HEK293 (cell line): Measurements from ENCODE around the gene NPTN.

Experiments used
- FEZF1 ChIP-seq: fragments of 450-650 bp; formaldehyde crosslinking; IDR thresholded peaks from 2 replicates; pipeline ENCODE4 v1.5.1; 2016; ENCODE audit warnings: missing biosample characterization, missing genetic modification characterization
- GLIS1 ChIP-seq: fragments of 450-650 bp; formaldehyde crosslinking; IDR thresholded peaks from 2 replicates; pipeline ENCODE4 v1.5.1; 2016; ENCODE audit warnings: missing biosample characterization, missing genetic modification characterization
- KLF7 ChIP-seq: fragments of 450-650 bp; formaldehyde crosslinking; IDR thresholded peaks from 2 replicates; pipeline ENCODE4 v1.5.1; 2016; ENCODE audit warnings: missing biosample characterization, missing genetic modification characterization, borderline replicate concordance
- KLF9 ChIP-seq: fragments of 450-650 bp; formaldehyde crosslinking; IDR thresholded peaks from 2 replicates; pipeline ENCODE4 v1.5.1; 2016; ENCODE audit warnings: missing biosample characterization, missing genetic modification characterization, low read depth
- MEIS1 ChIP-seq: sonication (generic); formaldehyde crosslinking; IDR thresholded peaks from 2 replicates; pipeline ENCODE4 v1.8.1; 2022; ENCODE audit warnings: missing genetic modification reagents, mild to moderate bottlenecking, borderline replicate concordance
- MYNN ChIP-seq: fragments of 450-650 bp; formaldehyde crosslinking; IDR thresholded peaks from 2 replicates; pipeline ENCODE4 v1.5.1; 2016; ENCODE audit warnings: missing biosample characterization, missing genetic modification characterization, borderline replicate concordance
- PRDM1 ChIP-seq: fragments of 450-650 bp; formaldehyde crosslinking; IDR thresholded peaks from 2 replicates; pipeline ENCODE4; 2016; ENCODE audit warnings: missing biosample characterization, missing genetic modification characterization
- SALL2 ChIP-seq: fragments of 450-650 bp; formaldehyde crosslinking; IDR thresholded peaks from 2 replicates; pipeline ENCODE4 v1.5.0; 2017; ENCODE audit warnings: missing biosample characterization, mild to moderate bottlenecking, missing genetic modification characterization, borderline replicate concordance
- SCRT1 ChIP-seq: fragments of 450-650 bp; formaldehyde crosslinking; IDR thresholded peaks from 2 replicates; pipeline ENCODE4 v1.5.1; 2016; ENCODE audit warnings: missing biosample characterization, missing genetic modification characterization, borderline replicate concordance
- TRIM28 ChIP-seq: IDR thresholded peaks from 2 replicates; pipeline ENCODE4 v1.6.1; 2011; ENCODE audit warnings: low read length, control low read depth, borderline replicate concordance
- ZBTB1 ChIP-seq: fragments of 450-650 bp; formaldehyde crosslinking; IDR thresholded peaks from 2 replicates; pipeline ENCODE4 v1.5.1; 2016; ENCODE audit warnings: missing biosample characterization, missing genetic modification characterization
- ZBTB48 ChIP-seq: fragments of 450-650 bp; formaldehyde crosslinking; IDR thresholded peaks from 2 replicates; pipeline ENCODE4 v1.5.1; 2016; ENCODE audit warnings: missing biosample characterization, missing genetic modification characterization
- ZNF138 ChIP-seq: fragments of 450-650 bp; formaldehyde crosslinking; IDR thresholded peaks from 2 replicates; pipeline ENCODE4 v1.5.1; 2016; ENCODE audit warnings: missing biosample characterization, missing genetic modification characterization, borderline replicate concordance
- ZNF155 ChIP-seq: fragments of 450-650 bp; formaldehyde crosslinking; IDR thresholded peaks from 2 replicates; pipeline ENCODE4 v1.5.1; 2016; ENCODE audit warnings: missing biosample characterization, missing genetic modification characterization
- ZNF16 ChIP-seq: fragments of 450-650 bp; formaldehyde crosslinking; IDR thresholded peaks from 2 replicates; pipeline ENCODE4 v1.5.1; 2016; ENCODE audit warnings: low read depth, missing biosample characterization, missing genetic modification characterization
- ZNF169 ChIP-seq: fragments of 450-650 bp; formaldehyde crosslinking; IDR thresholded peaks from 2 replicates; pipeline ENCODE4 v1.5.1; 2016; ENCODE audit warnings: missing biosample characterization, missing genetic modification characterization
- ZNF184 ChIP-seq: fragments of 450-650 bp; IDR thresholded peaks from 2 replicates; pipeline ENCODE4 v1.5.1; 2018; ENCODE audit warnings: missing biosample characterization, mild to moderate bottlenecking, missing genetic modification characterization
- ZNF211 ChIP-seq: fragments of 450-650 bp; formaldehyde crosslinking; IDR thresholded peaks from 2 replicates; pipeline ENCODE4 v1.5.1; 2016; ENCODE audit warnings: low read depth, missing biosample characterization, missing genetic modification characterization
- ZNF221 ChIP-seq: fragments of 450-650 bp; formaldehyde crosslinking; IDR thresholded peaks from 2 replicates; pipeline ENCODE4 v1.5.1; 2017; ENCODE audit warnings: missing biosample characterization, missing genetic modification characterization, borderline replicate concordance
- ZNF302 ChIP-seq: fragments of 450-650 bp; formaldehyde crosslinking; IDR thresholded peaks from 2 replicates; pipeline ENCODE4 v1.5.1; 2016; ENCODE audit warnings: missing biosample characterization, missing genetic modification characterization, low read depth
- ZNF335 ChIP-seq: fragments of 450-650 bp; formaldehyde crosslinking; conservative IDR thresholded peaks from 2 replicates; pipeline ENCODE4 v1.5.1; 2016; ENCODE audit warnings: missing biosample characterization, missing genetic modification characterization
- ZNF423 ChIP-seq: fragments of 450-650 bp; formaldehyde crosslinking; IDR thresholded peaks from 2 replicates; pipeline ENCODE4 v1.5.1; 2016; ENCODE audit warnings: missing biosample characterization, missing genetic modification characterization
- ZNF501 ChIP-seq: fragments of 450-650 bp; formaldehyde crosslinking; IDR thresholded peaks from 2 replicates; pipeline ENCODE4 v1.5.1; 2016; ENCODE audit warnings: missing biosample characterization, missing genetic modification characterization
- ZNF529 ChIP-seq: fragments of 450-650 bp; formaldehyde crosslinking; IDR thresholded peaks from 2 replicates; pipeline ENCODE4 v1.5.1; 2017; ENCODE audit warnings: missing genetic modification characterization, missing biosample characterization; ENCODE audit not compliant: insufficient replicate concordance
- ZNF549 ChIP-seq: fragments of 450-650 bp; IDR thresholded peaks from 2 replicates; pipeline ENCODE4 v1.5.1; 2018; ENCODE audit warnings: missing biosample characterization, missing genetic modification characterization, mild to moderate bottlenecking, inconsistent platforms, moderate library complexity
- ZNF600 ChIP-seq: fragments of 450-650 bp; formaldehyde crosslinking; IDR thresholded peaks from 2 replicates; pipeline ENCODE4 v1.5.1; 2016; ENCODE audit warnings: missing biosample characterization, missing genetic modification characterization
- ZNF610 ChIP-seq: fragments of 450-650 bp; formaldehyde crosslinking; IDR thresholded peaks from 2 replicates; pipeline ENCODE4 v1.5.1; 2016; ENCODE audit warnings: missing biosample characterization, missing genetic modification characterization, borderline replicate concordance
- ZNF654 ChIP-seq: fragments of 450-650 bp; formaldehyde crosslinking; IDR thresholded peaks from 2 replicates; pipeline ENCODE4 v1.5.1; 2016; ENCODE audit warnings: low read depth, missing biosample characterization, missing genetic modification characterization
- ZNF658 ChIP-seq: fragments of 450-650 bp; formaldehyde crosslinking; IDR thresholded peaks from 2 replicates; pipeline ENCODE4; 2016; ENCODE audit warnings: missing biosample characterization, missing genetic modification characterization
- ZNF76 ChIP-seq: fragments of 450-650 bp; formaldehyde crosslinking; IDR thresholded peaks from 2 replicates; pipeline ENCODE4; 2016; ENCODE audit warnings: low read depth, missing biosample characterization, missing genetic modification characterization, borderline replicate concordance
- TF ChIP-seq, protein P1 (sequence below): fragments of 450-650 bp; formaldehyde crosslinking; IDR thresholded peaks from 2 replicates; pipeline ENCODE4 v1.5.1; 2016; ENCODE audit warnings: missing biosample characterization, missing genetic modification characterization, borderline replicate concordance
- TF ChIP-seq, protein P2 (sequence below): fragments of 450-650 bp; formaldehyde crosslinking; IDR thresholded peaks from 2 replicates; pipeline ENCODE4; 2016; ENCODE audit warnings: missing biosample characterization, missing genetic modification characterization
- TF ChIP-seq, protein P3 (sequence below): sonication (generic); formaldehyde crosslinking; IDR thresholded peaks from 2 replicates; pipeline ENCODE4 v1.8.1; 2022; ENCODE audit warnings: mild to moderate bottlenecking, moderate library complexity, missing genetic modification reagents
- TF ChIP-seq, protein P4 (sequence below): fragments of 450-650 bp; formaldehyde crosslinking; IDR thresholded peaks from 2 replicates; pipeline ENCODE4 v1.5.1; 2016; ENCODE audit warnings: missing biosample characterization, missing genetic modification characterization

The NPTN gene

DNA sequence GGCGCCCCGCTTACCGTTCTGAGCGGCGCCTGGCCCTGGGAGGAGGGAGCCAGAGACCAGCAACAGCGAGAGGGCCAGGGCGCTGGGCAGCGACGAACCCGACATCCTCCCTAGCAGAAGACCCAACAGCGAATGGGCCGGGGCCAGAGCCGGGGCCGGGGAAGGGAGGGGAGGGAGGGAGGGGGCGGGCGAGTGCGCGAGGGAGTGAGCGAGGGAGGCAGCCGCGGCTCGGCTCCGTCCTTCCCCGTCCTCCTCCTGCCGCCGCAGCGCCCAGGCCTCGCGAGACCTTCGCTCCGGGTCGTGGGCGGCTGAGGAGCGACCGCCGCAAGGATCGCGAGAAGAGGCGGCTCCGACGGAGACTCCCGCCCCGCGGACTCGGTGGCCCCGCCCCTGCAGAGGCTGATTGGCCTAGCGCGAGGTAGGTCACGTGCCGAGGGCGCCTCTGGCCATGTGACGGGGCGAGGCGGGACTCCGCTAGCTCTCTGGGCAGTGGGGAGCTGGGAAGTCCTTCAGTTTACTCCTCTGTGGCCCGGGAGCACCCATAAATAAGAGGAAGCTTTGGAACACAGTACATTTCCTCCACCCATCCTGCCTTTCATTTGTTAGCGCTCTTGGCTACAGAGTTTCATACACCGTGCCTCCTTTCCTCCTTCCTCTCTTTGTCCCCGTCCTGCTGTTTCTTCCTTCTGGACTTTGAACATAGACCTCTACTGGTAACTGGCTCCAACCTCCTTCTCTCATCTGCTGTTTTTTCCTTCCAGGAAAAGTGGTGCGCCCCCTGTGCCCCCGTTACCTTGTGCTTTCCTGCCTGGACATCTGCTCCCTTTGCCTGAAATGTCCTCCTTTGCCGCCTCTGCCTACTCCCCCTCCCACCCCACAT, at the start of gene NPTN (continued):
- TF ChIP-seq SCRT1 (tag by site-specific recombination) (no peak), ZNF155 (tag by site-specific recombination) (no peak), PRDM1 (0 out of 2 replicates have a peak, but pooled peaks have one; percentile 6), ZBTB48 (tag by site-specific recombination) (peak; percentile 12; the same call in 1 of the 2 replicates), ZNF423 (peak; percentile 47; the same call in 1 of the 2 replicates), ZNF138 (tag by site-specific recombination) (no peak), SALL2 (tag by site-specific recombination) (no peak), FEZF1 (tag by site-specific recombination) (no peak), ZNF549 (tag by site-specific recombination) (no peak), KLF9 (tag by site-specific recombination) (no peak; the same call in 1 of the 2 replicates), KLF7 (tag by site-specific recombination) (no peak; the same call in 1 of the 2 replicates), ZNF610 (no peak), ZBTB1 (tag by site-specific recombination) (no peak), MYNN (no peak), ZNF211 (no peak), ZNF184 (tag by site-specific recombination) (no peak), ZNF658 (no peak; the same call in 1 of the 2 replicates), ZNF302 (tag by site-specific recombination) (no peak), ZNF600 (no peak; the same call in 1 of the 2 replicates), GLIS1 (tag by site-specific recombination) (peak; percentile 40), ZNF654 (tag by site-specific recombination) (no peak), ZNF221 (tag by site-specific recombination) (no peak), TRIM28 (no peak), MEIS1 (no peak), ZNF76 (peak; percentile 85), ZNF335 (no peak; the same call in 1 of the 2 replicates), ZNF16 (no peak), ZNF501 (peak; percentile 90), ZNF529 (tag by site-specific recombination) (no peak), ZNF169 (tag by site-specific recombination) (no peak)
- TF ChIP-seq, protein P1, sequence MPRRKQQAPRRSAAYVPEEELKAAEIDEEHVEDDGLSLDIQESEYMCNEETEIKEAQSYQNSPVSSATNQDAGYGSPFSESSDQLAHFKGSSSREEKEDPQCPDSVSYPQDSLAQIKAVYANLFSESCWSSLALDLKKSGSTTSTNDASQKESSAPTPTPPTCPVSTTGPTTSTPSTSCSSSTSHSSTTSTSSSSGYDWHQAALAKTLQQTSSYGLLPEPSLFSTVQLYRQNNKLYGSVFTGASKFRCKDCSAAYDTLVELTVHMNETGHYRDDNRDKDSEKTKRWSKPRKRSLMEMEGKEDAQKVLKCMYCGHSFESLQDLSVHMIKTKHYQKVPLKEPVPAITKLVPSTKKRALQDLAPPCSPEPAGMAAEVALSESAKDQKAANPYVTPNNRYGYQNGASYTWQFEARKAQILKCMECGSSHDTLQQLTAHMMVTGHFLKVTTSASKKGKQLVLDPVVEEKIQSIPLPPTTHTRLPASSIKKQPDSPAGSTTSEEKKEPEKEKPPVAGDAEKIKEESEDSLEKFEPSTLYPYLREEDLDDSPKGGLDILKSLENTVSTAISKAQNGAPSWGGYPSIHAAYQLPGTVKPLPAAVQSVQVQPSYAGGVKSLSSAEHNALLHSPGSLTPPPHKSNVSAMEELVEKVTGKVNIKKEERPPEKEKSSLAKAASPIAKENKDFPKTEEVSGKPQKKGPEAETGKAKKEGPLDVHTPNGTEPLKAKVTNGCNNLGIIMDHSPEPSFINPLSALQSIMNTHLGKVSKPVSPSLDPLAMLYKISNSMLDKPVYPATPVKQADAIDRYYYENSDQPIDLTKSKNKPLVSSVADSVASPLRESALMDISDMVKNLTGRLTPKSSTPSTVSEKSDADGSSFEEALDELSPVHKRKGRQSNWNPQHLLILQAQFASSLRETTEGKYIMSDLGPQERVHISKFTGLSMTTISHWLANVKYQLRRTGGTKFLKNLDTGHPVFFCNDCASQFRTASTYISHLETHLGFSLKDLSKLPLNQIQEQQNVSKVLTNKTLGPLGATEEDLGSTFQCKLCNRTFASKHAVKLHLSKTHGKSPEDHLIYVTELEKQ (tag by site-specific recombination), result no peak
- TF ChIP-seq, protein P2, sequence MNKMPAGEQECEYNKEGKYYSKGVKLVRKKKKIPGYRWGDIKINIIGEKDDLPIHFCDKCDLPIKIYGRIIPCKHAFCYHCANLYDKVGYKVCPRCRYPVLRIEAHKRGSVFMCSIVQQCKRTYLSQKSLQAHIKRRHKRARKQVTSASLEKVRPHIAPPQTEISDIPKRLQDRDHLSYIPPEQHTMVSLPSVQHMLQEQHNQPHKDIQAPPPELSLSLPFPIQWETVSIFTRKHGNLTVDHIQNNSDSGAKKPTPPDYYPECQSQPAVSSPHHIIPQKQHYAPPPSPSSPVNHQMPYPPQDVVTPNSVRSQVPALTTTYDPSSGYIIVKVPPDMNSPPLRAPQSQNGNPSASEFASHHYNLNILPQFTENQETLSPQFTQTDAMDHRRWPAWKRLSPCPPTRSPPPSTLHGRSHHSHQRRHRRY (tag by site-specific recombination), result no peak
- TF ChIP-seq, protein P3, sequence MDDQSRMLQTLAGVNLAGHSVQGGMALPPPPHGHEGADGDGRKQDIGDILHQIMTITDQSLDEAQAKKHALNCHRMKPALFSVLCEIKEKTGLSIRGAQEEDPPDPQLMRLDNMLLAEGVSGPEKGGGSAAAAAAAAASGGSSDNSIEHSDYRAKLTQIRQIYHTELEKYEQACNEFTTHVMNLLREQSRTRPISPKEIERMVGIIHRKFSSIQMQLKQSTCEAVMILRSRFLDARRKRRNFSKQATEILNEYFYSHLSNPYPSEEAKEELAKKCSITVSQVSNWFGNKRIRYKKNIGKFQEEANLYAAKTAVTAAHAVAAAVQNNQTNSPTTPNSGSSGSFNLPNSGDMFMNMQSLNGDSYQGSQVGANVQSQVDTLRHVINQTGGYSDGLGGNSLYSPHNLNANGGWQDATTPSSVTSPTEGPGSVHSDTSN, result no peak
- TF ChIP-seq, protein P4, sequence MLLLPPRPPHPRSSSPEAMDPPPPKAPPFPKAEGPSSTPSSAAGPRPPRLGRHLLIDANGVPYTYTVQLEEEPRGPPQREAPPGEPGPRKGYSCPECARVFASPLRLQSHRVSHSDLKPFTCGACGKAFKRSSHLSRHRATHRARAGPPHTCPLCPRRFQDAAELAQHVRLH, result peak; percentile 55; the same call in 1 of the 2 replicates
